HG02938 (cell line): ENCODE measurements around the gene TSPAN3.

Experiments
- ATAC-seq: cut with Tn5 transposase; IDR thresholded peaks from one replicate; pipeline ENCODE4 v1.9.1; 2021; ENCODE audit warnings: mild to moderate bottlenecking, moderate library complexity; ENCODE audit not compliant: unreplicated experiment

The TSPAN3 gene

DNA sequence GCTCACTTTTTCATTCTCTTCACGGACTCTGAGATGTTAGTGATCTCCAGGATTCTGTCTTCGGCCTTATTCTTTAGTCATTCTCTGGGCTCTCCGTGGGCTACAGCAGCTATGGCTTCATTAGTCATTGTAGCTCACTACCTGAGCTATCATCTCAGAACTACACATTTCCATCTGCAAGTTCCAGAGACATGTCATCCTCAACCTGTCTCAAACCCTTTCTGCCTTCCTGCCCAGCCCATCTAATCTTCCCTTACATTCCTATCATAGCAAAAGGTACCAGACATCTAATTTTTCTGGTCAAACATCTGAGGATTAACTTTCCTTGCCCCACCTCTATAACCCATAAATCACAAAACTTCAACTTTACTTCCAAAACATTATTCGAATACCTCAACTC, 13.2 kb downstream of the TSPAN3 start:
- no peak for ATAC-seq

DNA sequence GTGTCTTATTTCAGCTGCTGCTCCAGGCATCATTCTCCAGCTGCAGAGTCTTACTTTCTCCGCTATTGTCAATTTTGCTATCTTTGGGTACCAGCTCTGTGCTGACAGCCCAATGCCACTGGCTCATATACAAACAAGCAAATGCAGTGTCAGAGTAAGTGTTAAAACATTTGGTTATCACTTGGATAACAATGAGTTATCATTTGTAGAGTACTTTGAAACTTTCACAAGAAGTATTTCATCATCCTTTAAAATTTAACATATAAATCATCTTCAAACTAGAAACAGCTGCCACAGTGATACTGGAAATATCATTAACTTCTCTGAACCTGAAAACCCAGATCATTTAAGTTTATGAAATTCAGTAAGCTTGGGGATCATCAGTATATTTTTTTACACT, 13.8 kb downstream of the TSPAN3 start:
- ATAC-seq = no peak

DNA sequence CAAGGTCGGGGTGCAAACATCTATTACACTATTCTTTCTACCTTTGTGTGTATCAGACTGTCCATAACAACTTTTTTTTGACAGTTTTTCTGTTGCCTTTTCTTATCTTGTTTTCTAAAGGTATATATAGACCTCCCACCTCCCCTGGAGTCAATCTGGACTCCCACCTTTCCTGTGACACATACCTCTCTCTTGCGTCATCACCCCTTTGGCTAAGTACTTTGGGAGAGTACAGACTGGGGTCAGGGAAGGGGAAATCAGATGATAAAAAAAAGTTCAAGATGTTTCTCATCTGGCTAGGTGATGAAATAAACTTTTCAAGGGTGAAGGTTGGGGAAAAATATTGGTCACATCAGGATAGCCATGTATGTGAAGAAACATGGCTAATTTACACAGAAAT, 17.2 kb downstream of the TSPAN3 start:
- ATAC-seq = no peak

DNA sequence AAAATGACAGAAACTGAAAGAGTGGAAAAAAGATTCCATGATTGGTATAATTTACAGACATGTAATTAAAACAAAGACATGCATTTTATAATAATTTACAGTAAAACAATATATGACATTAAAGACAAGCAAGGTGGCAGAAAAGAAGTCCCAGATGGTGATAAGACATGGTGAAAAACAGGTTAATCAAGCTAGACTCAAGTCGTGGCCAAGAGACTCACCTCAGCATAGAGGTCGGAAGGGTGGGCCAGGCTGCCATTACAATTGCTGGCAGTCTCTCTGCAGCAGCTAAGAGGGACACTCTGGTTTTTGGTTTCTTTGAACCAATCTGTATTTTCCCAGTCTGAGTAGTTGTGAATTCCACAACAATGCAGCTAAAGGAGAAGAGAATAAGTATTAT, 18.4 kb downstream of the TSPAN3 start:
- no peak for ATAC-seq

DNA sequence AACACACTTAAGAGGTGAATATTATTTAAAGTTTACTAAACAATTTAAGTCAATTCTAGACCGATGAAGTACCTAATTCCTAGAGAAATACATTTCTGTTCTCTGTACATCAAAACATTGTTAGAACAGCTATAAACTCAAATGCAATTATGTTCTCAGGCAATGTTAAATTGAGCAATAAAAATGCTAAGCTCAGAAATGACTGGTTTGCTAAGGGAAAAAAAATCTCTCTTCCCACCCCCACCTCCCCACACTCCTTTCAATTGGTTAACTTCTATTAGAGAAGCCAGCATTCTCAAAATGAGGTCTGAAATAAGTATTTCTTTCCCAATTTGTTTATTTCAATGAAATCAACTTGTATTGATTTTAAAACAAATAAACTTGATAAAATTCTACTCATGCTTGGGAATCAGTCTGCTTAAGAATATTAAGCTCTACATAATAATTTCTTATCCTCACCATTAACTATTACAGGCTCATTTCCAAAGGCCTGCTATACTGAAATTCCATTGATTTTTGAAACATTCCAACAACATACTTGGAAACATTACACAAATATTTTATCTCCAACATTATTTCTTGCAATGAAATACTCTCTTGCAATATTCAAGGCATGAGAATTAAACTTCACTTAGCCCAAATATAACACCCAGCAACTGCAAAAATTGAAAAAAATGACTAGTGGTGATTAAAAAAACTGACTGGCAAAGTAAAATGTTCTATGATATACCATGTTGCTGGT, 22.6 kb downstream of the TSPAN3 start:
- no peak for ATAC-seq

DNA sequence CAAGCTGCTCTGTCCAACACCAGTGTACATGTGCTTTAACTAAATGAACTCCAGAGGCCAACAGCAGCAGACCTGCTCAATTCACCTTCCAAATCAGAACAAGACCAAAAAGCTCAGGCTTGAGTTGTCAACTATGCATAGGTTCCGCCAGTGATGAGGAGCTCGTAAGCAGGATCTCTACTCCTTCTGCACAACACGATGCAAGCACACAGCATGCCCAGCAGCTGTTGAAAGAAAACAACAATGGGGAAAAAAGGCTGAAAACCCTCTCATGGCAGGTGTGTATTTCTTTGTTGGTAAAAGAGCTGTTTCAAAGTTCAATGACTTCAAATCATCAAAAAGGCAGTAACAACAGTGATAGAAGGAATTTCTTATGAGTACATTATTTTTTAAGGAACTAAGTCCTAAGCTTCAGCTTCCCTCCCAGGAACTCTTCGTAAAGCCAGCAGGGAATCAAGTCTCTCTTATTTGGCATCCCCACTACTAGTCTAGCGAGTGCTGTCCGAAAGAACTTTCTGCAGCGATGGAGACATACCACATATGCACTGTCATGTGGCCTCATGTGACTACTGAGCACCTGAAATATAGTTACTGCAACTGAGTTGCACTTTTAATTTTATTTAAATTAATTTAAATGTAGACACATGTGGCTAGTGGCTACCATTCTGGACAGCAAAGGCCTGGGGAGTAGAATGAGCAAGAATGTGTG, 24.1 kb downstream of the TSPAN3 start:
- ATAC-seq = no peak

DNA sequence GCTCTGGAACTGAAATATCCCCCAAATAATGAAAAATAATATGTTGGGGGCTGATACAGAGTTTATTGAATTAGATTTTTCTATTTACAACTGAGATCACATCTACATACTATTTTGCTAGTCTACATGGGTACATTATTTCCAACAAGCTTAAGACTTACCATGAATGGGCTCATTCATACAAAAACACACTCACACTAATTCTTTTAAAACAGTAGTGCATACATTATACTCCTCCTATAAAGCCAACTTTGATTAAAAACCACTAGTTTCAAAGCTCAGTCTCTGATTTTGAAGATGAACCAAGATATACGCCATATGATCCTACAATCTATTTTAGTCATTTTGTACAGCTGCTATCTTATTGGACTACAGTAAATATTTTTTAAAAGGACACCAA, 24.9 kb downstream of the TSPAN3 start:
- ATAC-seq = no peak

DNA sequence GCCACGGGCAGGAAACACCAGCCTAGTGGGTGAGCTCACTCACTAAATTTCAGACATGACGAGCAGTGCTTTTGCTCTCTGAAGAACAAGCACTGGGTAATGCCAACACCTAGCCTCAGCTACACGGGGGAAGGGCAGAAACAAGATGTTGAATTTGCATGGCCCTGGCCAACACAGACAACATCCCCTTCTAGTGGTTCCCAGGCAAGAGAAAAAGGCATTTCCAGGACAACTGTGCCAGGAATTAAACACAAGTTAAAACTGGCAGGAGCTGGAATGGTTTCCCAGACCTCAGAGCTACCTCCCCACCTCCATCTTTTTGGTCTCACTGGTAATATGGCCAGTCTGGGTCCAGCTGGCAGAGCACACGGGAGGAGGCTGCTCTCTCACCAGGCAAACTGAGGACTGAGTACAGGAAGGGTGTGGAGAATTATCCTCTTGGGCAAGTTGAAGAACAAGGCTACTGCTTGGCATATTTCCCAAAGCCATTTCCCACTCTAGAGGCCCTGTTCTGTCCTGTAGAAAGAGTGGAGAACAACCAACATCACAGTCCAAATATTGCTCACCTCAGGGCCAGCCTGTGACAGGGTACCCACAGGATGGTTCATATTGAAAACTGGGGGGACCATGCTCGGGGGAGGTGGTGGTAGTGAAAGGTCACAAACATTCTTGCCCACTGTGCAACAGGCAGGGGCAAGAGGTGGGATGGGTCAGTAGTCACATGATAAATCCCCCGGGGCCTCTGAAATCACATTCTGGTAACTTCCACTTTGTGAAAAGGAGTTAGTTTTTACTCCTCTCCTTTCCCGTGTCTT, 26.5 kb downstream of the TSPAN3 start:
- ATAC-seq = no peak

DNA sequence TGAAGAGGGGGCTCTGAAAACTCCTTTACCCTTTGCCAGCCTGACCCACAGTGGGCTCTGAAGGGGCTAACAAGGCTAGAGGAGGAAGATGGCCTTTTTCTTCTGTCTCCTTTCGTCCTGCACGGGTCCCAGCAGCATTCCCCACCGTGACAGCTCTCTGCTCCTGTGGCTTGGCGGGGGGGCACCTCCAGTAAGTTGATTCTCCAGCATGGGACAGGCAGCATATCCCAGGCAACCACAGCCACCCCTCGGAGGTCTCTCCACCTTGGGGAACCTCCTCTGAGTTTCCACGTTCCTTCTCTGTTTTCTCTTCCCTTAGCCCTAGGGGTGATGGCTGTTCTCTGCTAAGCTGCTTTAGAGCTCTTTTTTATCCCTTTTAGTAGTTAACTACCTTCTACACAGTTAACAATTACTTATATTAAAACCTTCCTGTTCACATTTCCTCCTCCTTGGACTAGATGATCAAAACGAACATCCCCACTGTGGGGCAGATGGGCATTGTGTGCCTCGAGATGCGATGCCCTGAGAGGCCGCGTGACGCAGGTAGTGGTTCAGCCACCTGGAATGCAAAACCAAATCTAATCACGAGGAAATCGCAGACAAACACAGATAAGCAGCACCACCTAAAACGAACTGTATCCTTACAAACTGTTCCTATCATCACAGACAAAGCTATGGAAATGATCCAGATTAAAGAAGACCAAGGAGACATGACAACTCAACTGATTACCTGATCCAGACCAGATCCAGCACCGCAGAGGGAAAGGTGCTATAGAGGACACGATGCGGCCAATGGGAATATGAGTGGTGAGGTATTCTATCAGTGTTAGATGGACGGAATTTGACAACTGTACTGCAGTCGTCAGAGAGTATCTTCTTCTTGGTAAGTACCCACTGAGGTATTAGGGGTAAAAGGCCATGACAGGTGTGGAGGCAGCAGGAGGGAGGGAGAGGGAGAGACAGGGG, 27.7 kb downstream of the TSPAN3 start:
- no peak for ATAC-seq

DNA sequence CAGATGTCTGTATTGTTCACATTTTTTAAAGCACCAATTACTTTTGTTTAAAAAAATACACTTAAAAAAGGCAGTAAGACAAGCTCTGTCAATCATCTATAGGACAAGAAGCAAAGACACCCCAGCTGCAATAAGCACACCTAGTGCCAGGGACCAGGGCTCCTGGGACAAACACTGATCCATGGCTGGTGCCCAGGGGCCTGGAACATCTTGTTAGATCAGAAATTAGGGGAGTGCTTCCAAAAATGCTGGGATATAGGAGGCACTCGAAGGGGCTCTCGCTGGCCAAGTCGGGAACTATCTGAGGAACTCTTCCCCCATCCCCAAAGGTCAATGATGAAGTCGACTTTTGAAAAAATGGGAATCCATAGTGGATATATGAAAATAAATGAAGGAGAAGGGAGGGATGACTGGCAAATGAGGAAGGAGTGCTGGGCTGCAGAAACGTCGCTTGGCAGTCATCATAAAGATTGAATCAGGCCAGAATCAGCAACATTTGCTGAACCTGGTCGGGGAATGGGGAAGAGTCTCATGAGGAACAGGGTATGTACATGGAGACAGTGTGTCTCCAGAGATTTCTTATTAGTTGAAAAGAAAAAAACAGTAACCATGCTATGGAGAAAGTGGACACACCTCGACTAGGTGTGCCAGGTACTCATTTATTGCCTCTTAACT, 28.5 kb downstream of the TSPAN3 start:
- no peak for ATAC-seq

DNA sequence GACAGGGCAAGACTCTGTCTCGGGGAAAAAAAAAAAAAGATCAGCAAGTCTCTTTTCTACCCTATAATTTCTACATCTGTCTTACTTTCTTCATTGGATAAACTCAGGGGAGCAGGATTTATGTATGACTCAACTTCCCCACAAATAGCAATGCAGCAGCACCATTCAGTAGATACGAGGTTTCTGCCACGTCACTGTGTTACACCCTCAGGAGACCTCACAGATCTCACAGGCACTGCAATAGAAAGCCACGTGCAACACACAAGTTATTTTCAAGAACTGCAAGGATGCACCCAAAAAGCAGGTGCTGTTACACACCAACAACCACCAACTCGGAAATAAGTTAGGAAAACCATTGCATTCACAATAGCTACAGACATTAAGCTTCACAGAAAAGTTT, 30.2 kb downstream of the TSPAN3 start:
- no peak for ATAC-seq

DNA sequence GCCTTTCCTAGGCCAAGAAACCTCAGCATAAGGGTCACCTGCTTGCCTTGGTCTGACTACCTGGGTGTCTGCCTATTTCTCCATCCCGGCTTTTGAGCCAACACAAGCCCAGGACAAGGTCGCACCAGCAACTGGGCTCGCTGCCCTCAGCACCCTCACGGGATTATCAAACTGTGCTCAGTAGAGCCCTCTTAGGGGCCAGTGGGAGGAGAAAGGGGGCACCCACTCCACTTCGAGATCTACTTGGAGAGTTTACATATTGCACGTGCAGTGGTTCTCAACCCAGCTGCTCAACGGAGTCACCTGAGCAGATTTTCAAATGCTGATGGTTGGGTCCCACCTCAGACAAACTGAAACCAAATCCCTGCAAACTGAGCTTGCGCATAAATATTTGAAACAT, 31.1 kb downstream of the TSPAN3 start:
- no peak for ATAC-seq

DNA sequence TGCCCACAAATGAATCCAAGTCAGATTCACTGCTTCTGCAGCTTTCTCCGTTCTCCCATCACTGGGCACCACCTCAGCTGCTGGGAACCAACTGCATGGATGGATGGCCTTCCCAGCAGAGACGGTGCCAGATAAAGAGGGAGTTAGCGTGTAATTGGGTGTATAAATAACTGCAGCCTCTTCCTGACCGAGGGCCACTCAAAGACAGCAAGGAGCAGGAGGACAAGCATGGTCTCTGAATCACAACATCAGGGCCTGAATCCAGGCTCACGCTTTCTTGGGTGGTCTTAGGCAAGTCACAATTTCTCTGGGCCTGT, 31.7 kb downstream of the TSPAN3 start:
- no peak for ATAC-seq

DNA sequence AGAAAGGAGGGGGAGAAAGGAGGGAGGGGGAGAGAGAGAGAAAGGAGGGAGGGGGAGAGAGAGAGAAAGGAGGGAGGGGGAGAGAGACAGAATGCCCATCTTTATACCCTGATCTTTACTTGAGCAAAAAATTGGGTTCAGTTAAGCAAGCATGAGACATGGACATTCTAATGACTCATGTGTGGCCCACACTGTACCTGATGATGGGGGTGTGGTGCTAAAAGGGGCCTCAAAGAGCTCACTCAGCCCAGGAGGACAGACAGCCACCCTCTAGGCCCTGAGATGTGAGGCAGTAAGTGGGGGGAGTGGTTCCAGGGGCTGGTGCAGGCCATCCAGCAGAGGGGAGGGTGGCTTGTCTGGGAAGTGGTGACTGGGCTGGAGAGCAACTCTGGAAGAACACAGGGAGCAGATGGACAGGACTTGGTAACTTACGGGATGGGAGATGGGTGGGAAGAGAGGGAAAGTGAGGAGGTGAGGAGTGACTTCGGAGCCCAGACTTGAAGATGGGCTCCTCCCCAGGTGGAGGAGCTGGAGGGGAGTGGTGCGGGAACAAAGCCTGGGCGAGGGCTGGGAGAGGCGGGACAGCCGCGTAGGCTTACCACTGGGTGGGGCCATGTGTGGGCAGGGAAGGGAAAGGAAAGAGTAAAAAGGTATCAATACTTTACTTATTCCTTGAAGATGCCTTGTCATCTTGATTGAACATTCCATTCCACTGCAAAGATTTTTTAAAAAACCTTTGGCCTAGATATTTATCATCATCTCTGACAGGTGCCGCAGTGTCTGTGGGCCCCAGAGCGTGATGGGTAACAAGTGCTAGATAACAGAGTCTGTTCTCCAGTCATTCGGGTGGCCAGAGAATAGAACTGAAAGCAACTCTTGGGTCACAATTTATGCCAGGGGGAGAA, 32.3 kb downstream of the TSPAN3 start:
- ATAC-seq = no peak

DNA sequence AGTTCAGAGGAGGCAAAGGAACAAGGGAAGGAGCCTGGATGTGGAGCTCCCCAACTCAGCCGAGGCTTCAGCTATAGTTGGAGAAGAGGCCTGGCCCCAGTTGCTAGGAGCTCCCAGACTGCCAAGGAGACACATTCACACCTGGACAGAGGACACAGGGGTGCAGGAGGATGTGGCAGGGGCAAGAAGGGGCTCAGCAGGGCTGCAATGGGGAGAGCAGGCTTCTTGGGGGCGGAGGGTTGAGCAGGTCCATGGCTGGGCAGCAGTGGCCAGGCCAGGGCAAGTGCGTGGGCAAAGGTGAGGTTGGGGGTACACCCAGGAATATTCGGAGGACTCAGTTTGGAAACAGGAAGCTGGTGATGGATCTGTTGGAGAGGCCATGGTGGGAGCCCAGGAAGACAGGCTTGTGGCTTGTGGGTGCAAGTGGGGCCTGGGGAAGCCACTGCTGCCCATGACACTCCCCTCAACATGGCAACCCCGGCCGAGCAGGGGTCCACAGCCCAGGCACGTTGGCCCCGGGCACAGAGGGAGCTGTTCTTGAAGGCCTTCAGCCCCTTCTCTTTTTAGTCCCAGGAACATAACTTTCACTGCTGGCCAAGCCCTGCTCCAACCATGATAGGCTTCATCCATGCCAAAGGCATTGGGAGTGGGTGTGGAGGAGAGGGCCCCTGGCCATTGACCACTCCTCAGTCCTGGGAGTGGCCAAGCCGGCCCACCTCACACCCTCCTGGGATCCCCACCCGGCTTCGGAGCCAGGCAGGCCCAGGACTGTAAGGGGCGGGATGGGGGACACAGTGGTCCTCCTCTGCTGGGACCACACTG, 33.3 kb downstream of the TSPAN3 start:
- no peak for ATAC-seq

DNA sequence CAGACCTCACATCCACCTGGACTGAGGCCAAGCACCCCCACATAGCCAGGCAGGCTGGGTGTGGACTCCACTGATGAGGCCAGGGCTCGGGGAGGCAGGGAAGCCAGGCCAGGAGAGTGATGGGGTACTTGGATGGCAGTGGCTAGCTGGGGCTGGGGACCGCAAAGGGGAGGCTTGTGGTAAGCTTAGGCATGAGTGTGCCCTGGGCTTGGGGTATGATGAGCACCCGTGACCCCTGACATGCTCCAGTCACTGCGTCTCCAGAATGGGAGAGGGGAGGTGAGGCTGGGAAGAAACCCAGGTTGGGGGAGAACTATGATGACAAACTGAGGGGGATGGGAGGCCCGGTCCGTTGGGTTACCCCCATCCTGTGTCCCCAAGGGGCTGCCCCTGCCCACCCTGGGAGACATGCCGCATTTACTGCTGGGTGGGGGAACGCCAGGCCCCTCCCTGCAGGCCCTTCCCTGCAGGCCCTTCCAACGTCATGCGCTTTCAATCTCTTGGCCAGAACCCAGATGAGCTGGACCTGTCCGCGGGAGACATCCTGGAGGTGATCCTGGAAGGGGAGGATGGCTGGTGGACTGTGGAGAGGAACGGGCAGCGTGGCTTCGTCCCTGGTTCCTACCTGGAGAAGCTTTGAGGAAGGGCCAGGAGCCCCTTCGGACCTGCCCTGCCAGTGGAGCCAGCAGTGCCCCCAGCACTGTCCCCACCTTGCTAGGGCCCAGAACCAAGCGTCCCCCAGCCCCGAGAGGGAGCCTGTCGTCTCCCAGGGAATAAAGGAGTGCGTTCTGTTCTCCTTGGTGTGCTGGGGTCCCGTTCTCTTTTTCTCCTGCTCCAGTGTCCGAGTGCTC, 34.1 kb downstream of the TSPAN3 start:
- ATAC-seq = no peak

DNA sequence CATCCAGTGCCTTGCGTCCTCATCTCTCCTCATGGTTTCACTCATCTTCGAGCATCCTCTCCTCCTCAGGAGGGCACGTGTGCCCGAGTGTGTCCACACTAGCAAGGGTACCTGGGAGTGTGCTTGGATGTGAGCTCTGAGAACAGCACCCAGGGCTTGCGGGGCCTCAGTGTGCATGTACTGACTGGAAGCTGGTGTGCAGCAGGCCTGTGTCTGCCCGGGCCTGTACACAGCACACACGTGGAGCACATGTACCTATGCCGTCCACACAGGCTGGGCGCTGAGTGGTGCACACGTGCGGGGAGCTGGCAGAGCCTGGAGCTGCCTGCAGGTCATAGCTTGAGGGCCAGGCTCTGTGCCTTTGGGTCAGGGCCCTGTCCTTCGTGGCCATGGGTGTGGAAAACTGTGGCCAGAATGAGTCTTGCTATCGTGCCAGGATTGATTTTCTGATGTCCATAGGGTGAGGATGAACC, 34.9 kb downstream of the TSPAN3 start:
- no peak for ATAC-seq
